AG10803 (cell line): Measurements from ENCODE around the gene ITGA11.

Source experiments
- DNase-seq: peaks from one replicate; pipeline ENCODE4 v3.0.0; 2010; ENCODE audit warnings: low read depth
- H3K4me3 ChIP-seq: 2 replicates; pipeline ENCODE4 v1.5.1; 2011; ENCODE audit warnings: mild to moderate bottlenecking, low read length, control low read depth
- CTCF ChIP-seq: conservative IDR thresholded peaks from 2 replicates; pipeline ENCODE4 v1.5.1; 2011; ENCODE audit warnings: mild to moderate bottlenecking, low read length, control low read depth, inconsistent platforms

Gene ITGA11

GRCh38 chr15:68382286-68383007 is 49.5 kb downstream of the ITGA11 start:
- DNase-seq = no peak

GRCh38 chr15:68380456-68380855 is 51.5 kb downstream of the ITGA11 start:
- no peak for TF ChIP-seq CTCF
- H3K4me3 ChIP-seq = no peak overlapping the region
- DNase-seq = no peak

More at GRCh38 chr15:68382286-68383007, 49.5 kb downstream of the ITGA11 start:
- no peak for TF ChIP-seq CTCF
- H3K4me3 ChIP-seq = no peak overlapping the region

GRCh38 chr15:68379759-68380290 is 52.1 kb downstream of the ITGA11 start:
- no peak for DNase-seq
- no peak overlapping the region for H3K4me3 ChIP-seq
- TF ChIP-seq CTCF = no peak

GRCh38 chr15:68379058-68379758 is 52.8 kb downstream of the ITGA11 start:
- no peak for TF ChIP-seq CTCF
- no peak overlapping the region for H3K4me3 ChIP-seq
- no peak for DNase-seq

- DNase-seq = no peak
- H3K4me3 ChIP-seq = no peak overlapping the region
- TF ChIP-seq CTCF = no peak
Observed at GRCh38 chr15:68378595-68378994, 53.4 kb downstream of the ITGA11 start.

- TF ChIP-seq CTCF = no peak
Observed at GRCh38 chr15:68377766-68378165, 54.2 kb downstream of the ITGA11 start.

More at GRCh38 chr15:68377766-68378165, 54.2 kb downstream of the ITGA11 start:
- DNase-seq = no peak
- H3K4me3 ChIP-seq = no peak overlapping the region
